SHP77 (cell line): Measurements from ENCODE around the gene STARD8.
"Not testable (repeated sequence)": the region's sequence is repeated elsewhere in the genome, so short reads cannot be mapped to it uniquely, and the experiment has no call there.

Source experiments
- DNase-seq, 2 experiments: peaks; one replicate each; lab custom pipeline; 2025; lab: John Stamatoyannopoulos, UW

The STARD8 gene, protein sequence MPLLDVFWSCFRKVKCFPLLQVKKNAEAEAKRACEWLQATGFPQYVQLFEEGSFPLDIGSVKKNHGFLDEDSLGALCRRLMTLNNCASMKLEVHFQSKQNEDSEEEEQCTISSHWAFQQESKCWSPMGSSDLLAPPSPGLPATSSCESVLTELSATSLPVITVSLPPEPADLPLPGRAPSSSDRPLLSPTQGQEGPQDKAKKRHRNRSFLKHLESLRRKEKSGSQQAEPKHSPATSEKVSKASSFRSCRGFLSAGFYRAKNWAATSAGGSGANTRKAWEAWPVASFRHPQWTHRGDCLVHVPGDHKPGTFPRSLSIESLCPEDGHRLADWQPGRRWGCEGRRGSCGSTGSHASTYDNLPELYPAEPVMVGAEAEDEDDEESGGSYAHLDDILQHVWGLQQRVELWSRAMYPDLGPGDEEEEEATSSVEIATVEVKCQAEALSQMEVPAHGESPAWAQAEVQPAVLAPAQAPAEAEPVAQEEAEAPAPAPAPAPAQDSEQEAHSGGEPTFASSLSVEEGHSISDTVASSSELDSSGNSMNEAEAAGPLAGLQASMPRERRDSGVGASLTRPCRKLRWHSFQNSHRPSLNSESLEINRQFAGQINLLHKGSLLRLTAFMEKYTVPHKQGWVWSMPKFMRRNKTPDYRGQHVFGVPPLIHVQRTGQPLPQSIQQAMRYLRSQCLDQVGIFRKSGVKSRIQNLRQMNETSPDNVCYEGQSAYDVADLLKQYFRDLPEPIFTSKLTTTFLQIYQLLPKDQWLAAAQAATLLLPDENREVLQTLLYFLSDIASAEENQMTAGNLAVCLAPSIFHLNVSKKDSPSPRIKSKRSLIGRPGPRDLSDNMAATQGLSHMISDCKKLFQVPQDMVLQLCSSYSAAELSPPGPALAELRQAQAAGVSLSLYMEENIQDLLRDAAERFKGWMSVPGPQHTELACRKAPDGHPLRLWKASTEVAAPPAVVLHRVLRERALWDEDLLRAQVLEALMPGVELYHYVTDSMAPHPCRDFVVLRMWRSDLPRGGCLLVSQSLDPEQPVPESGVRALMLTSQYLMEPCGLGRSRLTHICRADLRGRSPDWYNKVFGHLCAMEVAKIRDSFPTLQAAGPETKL

DNA sequence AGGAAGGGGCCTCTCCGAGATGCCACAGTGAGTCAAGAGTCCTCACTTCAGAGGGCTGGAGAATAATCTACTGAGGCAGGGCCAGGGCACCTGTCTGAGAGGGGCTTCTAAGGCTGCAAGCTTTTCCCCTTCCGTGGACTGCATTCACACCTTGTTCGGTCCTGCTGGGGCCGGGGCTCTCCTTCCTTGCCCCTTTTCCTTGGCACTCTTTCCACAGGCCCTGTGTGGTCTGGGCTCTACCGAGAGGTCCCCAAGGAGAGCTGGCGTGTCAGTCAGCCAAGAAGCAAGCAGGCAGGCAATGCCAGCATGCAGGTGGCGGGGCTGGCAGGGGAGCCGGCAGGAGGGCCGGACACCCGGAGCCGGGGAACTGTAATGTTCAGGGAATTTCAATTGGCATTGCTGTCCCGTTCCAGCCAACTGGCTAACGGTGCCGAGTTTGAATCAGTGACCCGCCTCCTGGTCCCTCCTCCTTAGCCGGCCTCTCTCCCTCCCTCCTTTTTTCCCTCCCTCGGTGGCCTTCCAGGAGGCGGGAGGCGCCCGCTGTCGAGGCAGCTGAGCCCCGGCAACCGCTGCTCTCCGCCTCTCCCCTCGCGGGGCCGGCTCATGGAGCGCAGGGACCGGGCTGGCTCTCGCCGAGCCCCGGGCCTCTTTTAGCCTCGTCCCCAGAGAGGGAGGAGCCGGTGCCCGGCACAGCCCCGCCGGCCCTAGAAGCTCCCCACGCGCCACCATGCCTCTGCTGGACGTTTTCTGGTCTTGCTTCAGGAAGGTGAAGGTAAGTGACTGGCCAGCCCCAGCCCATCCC, at the start of gene STARD8:
TSS of gene STARD8 (plus strand) at position 511 of the 802 bp plus-strand sequence. CDS start at position 728, 217 bp downstream.
- no peak for DNase-seq

DNA sequence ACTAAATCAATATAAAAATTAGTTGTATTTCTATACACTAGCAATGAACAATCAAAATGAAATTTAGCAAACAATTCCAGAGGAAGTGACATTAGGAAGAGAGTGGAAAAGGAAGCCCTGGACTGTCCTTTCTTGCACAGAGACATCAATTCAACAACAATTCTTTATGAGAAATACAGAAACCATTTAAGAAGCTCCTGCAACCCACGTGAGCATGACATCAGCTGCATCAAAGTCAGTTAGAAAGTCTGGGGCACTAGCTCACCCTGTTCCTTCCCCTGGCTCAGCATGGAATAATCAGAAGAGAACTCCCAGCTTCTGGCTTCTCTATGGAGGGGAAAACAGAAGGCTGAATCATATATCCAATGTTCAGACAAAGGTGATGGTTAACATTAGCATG, 48.6 kb upstream of the STARD8 start:
- DNase-seq = no peak

DNA sequence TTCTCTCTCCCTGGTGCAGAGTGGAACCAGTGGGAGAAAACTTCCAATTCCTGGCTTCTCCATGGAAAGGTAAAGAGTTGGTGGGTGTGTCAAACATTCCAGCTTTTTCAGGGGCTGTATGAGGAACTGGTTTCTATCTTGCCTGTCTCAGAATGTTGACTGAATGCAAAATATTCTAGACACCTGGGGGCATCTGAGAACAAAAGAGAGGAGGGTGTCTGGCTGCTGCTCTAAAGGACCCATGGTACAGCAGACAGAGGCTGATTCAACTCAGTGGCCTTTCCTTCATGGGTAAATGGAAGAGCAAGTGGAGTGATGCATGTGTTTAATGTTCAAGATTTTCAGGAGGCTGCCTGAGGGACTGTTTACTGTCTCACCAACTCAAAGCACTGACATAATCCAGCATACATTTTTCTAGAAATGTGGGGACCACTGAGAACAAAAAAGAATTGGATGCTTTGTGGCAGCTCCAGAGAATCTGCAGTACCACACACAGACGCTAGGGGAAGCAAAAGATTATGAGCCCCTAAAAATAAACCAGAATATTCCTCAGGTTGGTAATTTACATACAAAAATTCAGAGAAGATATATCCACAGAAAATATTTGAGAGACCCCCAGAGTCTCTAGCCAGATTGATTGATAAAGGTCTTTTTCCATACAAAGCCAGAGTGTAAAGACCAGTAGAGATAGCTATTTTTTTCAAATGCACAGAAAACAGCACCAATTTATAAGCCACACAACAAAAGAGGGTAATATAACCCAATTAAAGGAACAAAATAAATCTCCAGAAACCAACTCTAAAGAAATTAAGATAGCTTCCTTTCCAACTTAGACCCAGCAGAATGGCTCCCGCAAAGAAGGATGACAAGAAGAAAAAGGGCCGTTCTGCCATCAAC, 48.0 kb upstream of the STARD8 start:
- no peak for DNase-seq

DNA sequence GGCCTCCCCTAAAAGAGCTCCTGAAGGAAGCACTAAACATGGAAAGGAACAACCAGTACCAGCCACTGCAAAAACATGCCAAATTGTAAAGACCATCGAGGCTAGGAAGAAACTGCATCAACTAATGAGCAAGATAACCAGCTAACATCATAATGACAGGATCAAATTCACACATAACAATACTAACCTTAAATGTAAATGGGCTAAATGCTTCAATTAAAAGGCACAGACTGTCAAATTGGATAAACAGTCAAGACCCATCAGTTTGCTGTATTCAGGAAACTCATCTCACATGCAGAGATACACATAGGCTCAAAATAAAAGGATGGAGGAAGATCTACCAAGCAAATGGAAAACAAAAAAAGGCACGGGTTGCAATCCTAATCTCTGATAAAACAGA, 43.2 kb upstream of the STARD8 start:
- DNase-seq = not testable (repeated sequence)

DNA sequence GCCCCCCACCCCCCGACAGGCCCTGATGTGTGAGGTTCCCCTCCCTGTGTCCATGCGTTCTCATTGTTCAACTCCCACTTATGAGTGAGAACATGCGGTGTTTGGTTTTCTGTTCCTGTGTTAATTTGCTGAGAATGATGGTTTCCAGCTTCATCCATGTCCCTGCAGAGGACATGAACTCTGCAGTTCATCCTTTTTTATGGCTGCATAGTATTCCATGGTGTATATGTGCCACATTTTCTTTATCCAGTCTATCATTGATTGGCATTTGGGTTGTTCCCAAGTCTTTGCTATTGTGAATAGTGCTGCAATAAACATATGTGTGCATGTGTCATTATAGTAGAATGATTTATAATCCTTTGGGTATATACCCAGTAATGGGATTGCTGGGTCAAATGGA, 32.7 kb upstream of the STARD8 start:
- DNase-seq = not testable (repeated sequence)

DNA sequence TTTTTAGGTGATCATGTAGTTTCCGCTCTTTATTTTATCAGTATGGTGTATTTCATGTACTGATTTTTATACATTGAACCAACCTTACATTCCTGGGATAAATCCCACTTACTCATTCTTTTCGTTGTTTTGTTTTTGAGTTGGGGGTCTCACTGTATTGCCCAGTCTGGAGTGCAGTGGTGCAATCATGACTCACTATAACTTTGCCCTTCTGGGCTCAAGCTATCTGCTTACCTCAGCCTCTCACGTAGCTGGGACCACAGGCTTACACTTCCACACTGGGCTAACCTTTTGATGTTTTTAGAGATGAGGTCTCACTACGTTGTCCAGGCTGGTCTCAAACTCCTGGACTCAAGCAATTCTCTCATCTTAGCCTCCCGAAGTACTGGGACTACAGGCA, 19.5 kb upstream of the STARD8 start:
- DNase-seq = no peak

DNA sequence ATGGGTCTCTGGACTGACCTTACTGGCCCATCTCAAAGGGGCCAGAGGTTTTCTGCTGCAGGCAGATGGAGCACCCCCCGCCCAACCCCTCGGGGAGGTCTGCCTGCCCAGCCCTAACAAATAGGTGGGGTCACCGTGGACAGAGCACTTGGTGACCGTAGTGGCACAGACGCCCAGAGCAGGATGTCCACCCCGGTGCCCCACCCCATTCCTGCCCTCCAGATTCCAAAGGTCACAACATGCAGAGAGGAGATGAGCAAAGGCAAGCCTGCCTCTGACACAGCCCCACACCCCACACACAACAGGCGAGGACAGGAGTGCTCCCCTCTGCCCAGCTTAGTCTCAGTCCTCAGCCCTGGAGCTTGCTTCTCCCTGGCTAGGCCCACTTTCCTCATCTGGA, 17.5 kb upstream of the STARD8 start:
- not testable (repeated sequence) for DNase-seq

DNA sequence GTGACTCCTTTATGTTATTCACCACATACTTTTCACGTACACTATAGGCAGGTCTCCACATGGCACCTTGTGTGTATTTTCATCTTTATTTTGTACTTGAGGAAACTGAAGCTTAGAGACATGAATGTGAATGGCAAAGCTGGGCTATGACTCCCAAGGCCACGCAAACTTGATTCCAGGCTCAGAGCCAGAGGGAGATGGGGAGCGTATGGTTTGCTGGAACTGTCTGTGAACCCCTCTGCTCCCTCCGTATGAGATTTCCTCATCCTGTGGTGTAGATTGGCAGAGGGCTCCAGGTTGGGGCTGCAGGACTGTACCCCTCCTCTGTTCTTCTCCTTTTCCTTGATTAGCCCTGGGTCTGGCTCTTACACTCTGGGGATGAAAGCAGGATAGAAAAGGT, 16.1 kb upstream of the STARD8 start:
- no peak for DNase-seq

DNA sequence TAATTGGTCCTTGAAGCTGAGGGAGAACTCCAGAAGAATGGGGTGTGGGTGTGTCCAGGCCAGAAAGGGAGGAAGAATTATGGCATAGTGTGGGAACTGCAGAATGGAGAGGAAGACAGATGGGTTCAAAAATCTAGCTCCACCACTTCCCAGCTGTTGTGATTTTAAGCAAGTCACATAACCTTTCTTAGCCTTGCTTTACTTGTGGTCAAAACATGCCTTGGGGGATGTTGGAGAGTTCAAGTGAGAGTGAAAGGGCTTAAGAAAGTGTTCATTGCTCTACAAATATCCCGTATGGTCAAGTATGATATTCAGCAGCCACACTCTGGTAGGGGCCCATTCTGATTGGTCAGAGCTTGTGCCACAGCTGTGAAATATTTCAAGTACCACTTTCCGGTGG, 15.0 kb upstream of the STARD8 start:
- no peak for DNase-seq

DNA sequence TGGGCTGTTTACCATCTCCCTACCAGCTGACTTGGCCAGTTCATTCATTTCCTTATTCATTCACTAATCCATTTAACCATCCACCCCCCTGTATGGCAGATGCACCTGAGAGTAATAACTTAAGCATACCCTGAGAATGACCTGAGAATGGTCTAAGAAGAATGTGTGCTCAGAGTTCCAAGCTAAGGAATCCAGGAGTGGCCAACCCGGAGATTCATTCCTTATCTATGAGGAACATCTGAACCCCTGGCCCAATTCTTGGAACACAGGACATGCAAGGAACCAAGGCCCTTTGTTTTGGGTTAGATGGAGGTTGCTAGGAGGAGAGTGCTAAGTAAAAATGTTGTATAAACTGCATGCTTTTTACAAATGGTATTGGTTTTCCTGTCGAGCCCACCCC, 13.5 kb upstream of the STARD8 start:
- DNase-seq = no peak

DNA sequence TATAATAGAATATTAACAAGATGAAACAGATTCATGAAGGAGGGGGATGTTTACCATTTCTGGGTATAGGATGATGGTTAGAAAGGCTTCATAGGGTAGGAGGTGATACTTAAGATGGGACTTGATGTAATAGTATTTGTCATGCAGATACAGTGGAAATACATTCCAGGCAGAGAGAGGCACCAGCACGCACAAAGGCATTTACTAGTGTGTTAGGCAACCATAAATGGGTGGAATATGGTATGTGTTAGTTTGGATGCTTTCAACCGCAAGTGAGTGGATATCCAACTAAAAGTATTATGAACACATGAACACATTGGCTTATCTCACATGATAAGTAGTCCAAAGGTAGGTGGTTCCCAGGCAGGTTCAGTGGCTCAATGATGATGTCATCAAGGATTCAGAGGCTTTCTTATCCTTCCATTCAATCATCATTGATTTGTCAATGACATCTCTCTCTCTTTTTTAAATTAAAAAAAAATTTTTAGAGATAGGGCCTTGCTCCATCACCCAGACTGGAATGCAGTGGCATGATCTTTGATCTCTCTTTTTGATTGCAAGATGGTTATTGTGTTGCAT, 12.7 kb upstream of the STARD8 start:
- DNase-seq = no peak

DNA sequence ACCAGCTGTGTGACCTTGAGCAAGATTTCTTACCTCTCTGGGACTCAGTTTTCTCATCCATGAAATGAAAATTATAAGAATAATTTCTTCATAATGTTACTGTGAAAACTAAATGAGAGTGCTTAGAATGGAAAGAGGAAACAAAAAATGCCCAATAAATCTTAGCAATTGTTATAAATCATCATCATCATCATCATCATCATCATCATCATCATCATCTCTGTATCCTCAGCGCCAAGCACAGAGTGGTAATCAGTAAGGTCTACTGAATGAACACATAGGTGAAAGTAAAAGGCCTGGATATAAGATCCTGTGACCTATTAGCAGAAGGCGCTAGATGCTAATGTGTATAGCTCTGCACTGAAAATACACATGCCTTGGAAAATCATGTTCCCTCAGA, 6.8 kb upstream of the STARD8 start:
- no peak for DNase-seq

DNA sequence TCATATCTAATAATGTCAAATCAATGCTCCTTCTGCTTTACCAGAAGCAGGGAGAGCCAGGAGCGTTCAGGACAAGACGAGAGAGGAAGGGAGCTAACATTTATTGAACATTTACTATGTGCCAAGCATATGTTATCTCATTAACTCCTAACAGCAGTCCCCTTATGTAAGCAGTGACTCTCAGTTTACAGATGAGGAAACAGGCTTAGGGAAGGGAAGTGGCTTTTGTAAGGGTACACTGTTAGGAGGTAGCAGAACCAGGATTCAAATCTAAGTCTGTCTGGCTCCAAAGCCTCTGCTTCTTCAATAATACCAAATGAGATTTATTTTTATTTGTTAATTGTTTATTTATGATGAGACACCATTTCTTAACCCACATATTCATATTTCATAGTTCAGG, 2.6 kb upstream of the STARD8 start:
- no peak for DNase-seq

DNA sequence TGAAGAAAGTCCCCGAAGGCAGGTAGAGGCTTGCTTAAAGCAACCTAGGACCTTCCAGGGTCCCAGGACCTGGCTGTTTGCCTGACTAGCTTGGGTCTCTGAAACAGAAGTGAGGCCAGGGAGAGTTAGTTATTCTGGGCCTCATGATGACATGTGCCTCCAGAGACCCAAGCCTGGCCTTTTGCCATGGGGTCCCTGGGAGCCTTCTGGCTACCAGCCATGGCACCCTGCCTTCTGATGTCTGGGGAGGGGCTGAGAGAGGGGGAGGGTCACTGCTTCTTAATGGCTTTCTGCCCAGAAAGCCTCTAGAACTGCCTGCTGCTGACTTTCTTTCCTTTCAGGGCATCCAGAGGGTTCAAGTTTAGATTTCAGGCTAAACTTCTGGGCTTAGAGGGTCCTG, 1.0 kb upstream of the STARD8 start:
- DNase-seq = no peak

DNA sequence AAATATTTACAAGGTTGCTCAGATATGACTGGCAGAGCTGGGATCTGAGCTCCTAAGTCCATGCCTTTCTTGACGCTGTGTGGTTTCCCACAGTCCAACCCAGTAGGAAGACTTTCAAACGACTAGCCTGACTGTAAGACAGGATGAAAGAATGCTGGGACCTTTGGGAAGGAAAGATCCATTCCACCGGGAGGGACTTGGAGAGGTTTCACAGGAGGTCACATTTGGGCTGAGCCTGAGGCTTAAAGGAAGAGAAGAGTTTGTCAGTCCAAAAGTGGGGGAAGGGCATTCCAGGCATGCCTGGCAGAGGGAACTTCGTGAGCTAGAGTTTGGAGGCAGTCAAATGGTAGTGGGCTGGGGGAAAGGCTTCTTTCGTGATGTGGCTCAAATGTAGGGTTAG, 1.5 kb downstream of the STARD8 start:
- DNase-seq = no peak

DNA sequence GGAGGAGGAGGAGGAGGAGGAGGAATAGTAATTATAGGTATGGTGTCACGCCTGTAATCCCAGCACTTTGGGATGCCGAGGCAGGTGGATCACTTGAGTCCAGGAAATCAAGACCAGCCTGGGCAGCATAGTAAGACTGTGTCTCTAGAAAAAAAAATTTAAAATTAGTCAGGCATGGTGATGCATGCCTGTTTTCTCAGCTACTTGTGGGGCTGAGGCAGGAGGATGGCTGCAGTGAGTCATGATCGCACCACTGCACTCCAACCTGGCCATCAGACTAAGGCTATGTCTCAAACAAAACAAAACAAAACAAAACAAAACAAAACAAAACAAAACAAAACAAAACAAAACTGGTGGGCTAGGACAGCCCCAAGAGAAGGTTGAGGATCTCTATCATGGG, 3.0 kb downstream of the STARD8 start:
- no peak for DNase-seq

DNA sequence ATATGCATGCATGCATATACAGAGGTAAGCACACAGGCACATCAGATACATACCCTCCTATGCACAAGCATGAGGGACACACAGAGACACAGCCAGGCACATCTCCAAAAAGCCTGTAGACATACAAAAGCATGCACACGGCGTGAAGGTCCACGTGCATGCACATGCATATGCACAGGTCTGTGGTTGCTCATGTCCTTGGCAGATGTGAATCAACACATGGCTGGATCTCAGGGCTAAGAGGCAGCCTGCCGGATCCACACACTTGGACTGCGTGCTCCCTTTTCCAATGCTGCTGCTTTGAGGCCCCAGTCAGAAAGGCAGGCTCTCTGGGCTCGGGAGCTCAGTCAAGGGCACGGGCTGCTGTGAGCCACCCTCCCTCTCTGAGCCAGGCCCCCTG, 3.6 kb downstream of the STARD8 start:
- DNase-seq = no peak

DNA sequence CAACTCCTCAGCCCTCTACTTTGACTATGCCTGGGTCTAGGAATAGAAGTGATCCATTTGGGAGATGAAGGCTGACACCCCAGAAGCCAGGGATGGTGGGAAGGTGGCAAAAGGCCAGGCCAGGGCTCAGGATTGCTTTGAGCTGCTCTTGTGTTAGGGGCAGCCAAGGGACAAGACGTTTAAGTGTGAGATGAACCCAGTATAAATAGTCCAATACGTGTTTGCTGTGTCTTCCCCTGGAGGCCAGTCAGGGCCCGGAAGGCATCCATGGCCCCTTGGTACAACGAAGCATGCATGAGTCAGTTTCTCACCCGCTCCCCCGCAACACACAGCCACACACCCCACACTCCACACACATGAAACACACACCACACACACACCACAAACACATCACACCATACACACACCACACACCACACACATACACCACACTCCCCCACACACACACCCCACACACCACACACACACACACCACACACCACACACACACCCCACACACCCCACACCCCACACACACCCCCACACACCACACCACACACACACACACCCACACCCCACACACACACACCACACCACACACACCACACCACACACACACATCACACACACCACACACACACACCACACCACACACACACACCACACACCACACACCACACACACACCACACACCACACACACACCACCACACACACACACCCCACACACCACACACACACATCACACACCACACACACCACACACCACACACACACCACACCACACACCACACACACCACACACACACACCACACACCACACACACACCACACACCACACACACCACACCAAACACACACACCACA, 5.1 kb downstream of the STARD8 start:
- DNase-seq = no peak

DNA sequence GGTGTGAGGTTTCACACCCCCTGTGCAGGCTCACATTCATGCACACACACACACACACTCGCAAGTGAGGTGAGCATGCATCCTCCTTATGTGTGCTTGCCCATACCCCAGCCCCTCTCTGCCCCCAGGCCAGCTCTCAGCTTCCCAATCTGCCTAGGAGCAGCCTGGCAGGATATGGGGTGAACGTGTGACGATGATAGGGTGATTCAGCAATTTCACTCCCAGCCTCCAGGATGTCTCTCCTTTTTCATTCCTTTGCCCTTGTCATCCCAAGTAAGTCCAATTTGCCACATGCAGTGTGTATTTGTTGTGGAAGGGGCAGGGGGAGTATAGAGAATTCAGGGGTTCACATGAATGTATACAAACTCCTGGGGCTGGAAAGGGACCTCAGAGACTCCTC, 7.2 kb downstream of the STARD8 start:
- DNase-seq = no peak

DNA sequence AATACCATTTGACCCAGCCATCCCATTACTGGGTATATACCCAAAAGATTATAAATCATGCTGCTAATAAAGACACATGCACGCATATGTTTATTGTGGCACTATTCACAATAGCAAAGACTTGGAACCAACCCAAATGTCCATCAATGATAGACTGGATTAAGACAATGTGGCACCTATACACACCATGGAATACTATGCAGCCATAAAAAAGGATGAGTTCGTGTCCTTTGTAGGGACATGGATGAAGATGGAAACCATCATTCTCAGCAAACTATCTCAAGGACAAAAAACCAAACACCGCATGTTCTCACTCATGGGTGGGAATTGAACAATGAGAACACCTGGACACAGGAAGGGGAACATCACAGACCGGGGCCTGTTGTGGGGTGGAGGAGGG, 9.0 kb downstream of the STARD8 start:
- not testable (repeated sequence) for DNase-seq
